BLaER1 treated with 17β-estradiol and CSF1 and Interleukin-3, amounts not matched to agents 10 nM and 100 nM (cell line): Measurements from ENCODE around the gene CUL4A.
"Not testable (repeated sequence)": the region's sequence is repeated elsewhere in the genome, so short reads cannot be mapped to it uniquely, and the experiment has no call there.

ENCODE experiments used
- H3K27ac ChIP-seq, 11 experiments: shearing (Covaris generic); formaldehyde crosslinking; 2 replicates each; pipeline ENCODE4 v1.8.1; 2022
- H3K27me3 ChIP-seq, 11 experiments: shearing (Covaris generic); formaldehyde crosslinking; 2 replicates each; pipeline ENCODE4 v1.8.1; 2022
- H3K36me3 ChIP-seq, 11 experiments: shearing (Covaris generic); formaldehyde crosslinking; 2 replicates each; pipeline ENCODE4 v1.8.1; 2022
- H3K4me1 ChIP-seq, 10 experiments: shearing (Covaris generic); formaldehyde crosslinking; 2 replicates each; pipeline ENCODE4 v1.8.1; 2022
- H3K4me2 ChIP-seq, 11 experiments: shearing (Covaris generic); formaldehyde crosslinking; 2 replicates each; pipeline ENCODE4 v1.8.1; 2022
- H3K4me3 ChIP-seq, 10 experiments: shearing (Covaris generic); formaldehyde crosslinking; 2 replicates each; pipeline ENCODE4 v1.8.1; 2022
- H3K9ac ChIP-seq, 11 experiments: shearing (Covaris generic); formaldehyde crosslinking; 2 replicates each; pipeline ENCODE4 v1.8.1; 2022
- H3K9me3 ChIP-seq, 11 experiments: shearing (Covaris generic); formaldehyde crosslinking; replicated peaks in 1 of 11; 2 replicates each; pipeline ENCODE4 v1.8.1; 2022
- H4K20me1 ChIP-seq, 11 experiments: shearing (Covaris generic); formaldehyde crosslinking; 2 replicates each; pipeline ENCODE4 v1.8.1; 2022
- Cebpa-rat ChIP-seq, 11 experiments: shearing (Covaris generic); IDR thresholded peaks; 2 replicates each; pipeline ENCODE4 v1.8.1; 2022

The CUL4A gene

GRCh38 chr13:113245849-113246796, 36.7 kb downstream of the CUL4A start:
- no peaks in the 10 kb centered on the region for H3K9me3 ChIP-seq
- H3K4me3 ChIP-seq = no peak overlapping the region
- H3K9ac ChIP-seq = no peak overlapping the region
- TF ChIP-seq Cebpa-rat (IDR thresholded peaks at IDR 0.05) = no peak
- peaks cover 0 to 45% (median 12%) of the 10 kb centered on the region in 11 experiments; a peak in 9 of 22 replicates for H4K20me1 ChIP-seq
- no peaks in the 10 kb centered on the region for H3K27me3 ChIP-seq
- H3K4me2 ChIP-seq = no peak overlapping the region
- H3K36me3 ChIP-seq = peaks cover 95 to 100% (median 100%) of the 10 kb centered on the region in 11 experiments
- H3K4me1 ChIP-seq = no peaks in the 10 kb centered on the region
- H3K27ac ChIP-seq = no peak overlapping the region

GRCh38 chr13:113252516-113253095, 43.2 kb downstream of the CUL4A start:
- Histone ChIP-seq H3K4me3 (no peak overlapping the region), H3K36me3 (peaks cover 97 to 100% (median 99%) of the 10 kb centered on the region in 11 experiments), H3K9ac (no peak overlapping the region), H3K9me3 (no peaks in the 10 kb centered on the region), H4K20me1 (peaks cover 0 to 60% (median 18%) of the 10 kb centered on the region in 11 experiments; a peak in 15 of 22 replicates), H3K4me2 (no peak overlapping the region), H3K4me1 (no peaks in the 10 kb centered on the region), H3K27me3 (no peaks in the 10 kb centered on the region), H3K27ac (no peak overlapping the region)
- TF ChIP-seq Cebpa-rat (IDR thresholded peaks at IDR 0.05) = no peak

DNA sequence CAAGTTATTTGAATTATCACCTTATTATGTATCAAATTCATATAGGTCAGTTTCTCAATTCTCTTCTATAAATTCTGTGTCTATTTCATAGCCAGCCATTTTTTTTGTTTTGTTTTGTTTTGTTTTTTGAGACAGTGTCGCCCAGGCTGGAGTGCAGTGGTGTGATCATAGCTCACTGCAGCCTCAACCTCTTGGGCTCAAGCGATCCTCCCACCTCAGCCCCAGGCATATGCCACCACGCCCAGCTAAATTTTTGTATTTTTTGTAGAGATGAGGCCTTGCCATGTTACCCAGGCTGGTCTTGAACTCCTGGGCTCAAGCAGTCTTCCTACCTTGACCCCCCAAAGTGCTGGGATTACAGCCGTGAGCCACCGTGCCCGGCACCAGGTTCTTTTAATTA, 48.5 kb downstream of the CUL4A start:
- not testable (repeated sequence) for H3K27ac ChIP-seq, H3K27me3 ChIP-seq, H3K9ac ChIP-seq, H3K4me3 ChIP-seq, H3K9me3 ChIP-seq
- H3K4me1 ChIP-seq = peaks cover 0 to 16% (median 3%) of the 10 kb centered on the region in 10 experiments; a peak in 9 of 20 replicates
- peaks cover 0 to 35% (median 12%) of the 10 kb centered on the region in 11 experiments; a peak in 13 of 22 replicates for H4K20me1 ChIP-seq
- peak overlapping the region in 1 of 11 experiments; percentile 57; a peak in 3 of 22 replicates for H3K4me2 ChIP-seq
- H3K36me3 ChIP-seq = peaks cover 78 to 100% (median 95%) of the 10 kb centered on the region in 11 experiments

DNA sequence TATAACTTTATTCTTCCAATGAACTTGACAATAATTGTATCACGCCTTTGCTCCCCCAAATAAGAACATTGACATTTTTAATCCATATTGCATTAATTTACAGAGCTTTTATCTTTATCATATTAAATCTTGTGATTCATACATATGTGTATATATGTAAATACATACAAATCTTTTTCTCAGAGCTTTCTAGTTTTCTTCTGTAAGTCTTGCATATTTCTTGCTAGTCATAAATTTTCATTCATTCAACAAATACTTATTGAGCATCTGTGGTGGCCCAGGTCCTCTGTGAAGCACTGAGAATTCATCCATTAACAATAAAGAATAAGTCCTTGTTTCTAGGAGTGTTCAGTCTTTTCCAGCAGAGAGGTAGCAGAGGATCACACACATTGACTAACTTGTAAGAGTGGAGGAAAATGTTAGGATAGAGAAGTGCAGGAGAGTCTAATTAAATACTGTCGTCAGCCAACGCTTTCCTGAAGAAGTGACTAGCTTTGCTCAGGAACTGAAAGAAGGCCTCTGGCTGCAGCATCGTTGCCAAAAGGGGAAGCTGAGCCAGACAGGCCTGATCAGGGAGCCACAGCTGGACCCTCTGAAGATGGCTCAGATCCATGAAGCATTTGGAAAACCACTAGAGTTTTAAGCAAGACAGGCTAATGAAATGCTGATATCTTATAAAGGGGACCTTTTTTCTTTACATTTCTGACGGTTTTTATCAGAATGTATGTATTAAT, 49.1 kb downstream of the CUL4A start:
- H3K4me2 ChIP-seq = peak overlapping the region in 4 of 11 experiments; percentile 18 to 57 (median 24); a peak in 4 of 22 replicates
- H3K4me3 ChIP-seq = no peak overlapping the region
- no peak overlapping the region; a peak in 1 of 22 replicates for H3K9ac ChIP-seq
- H3K4me1 ChIP-seq = peaks cover 0 to 16% (median 4%) of the 10 kb centered on the region in 10 experiments; a peak in 10 of 20 replicates
- no peak for TF ChIP-seq Cebpa-rat (IDR thresholded peaks at IDR 0.05)
- no peaks in the 10 kb centered on the region for H3K9me3 ChIP-seq
- H3K27ac ChIP-seq = no peak overlapping the region
- H3K36me3 ChIP-seq = peaks cover 77 to 100% (median 95%) of the 10 kb centered on the region in 11 experiments
- H4K20me1 ChIP-seq = peaks cover 0 to 38% (median 11%) of the 10 kb centered on the region in 11 experiments; a peak in 12 of 22 replicates
- no peaks in the 10 kb centered on the region for H3K27me3 ChIP-seq

DNA sequence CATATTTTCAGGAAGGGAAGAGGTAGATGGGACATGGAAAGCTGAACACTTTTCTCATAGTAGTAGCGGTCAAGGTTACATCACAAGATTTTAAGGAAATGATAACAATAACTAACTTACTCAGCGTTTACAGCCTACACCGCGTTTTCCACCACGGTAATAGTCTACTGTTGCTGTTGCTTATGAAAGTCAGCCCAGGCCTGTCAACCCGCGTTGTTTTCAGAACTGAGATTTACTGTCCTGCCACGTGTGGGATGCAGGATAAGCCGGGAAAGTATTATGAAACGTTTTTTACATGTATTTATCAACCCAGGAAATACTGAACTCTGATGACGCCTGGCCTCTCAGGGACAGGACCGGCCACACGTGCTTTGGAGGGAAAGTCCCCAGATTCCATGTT, 51.6 kb downstream of the CUL4A start:
- Histone ChIP-seq H4K20me1 (peaks cover 0 to 30% (median 10%) of the 10 kb centered on the region in 11 experiments; a peak in 11 of 22 replicates), H3K36me3 (peaks cover 77 to 100% (median 91%) of the 10 kb centered on the region in 11 experiments), H3K4me2 (no peak overlapping the region), H3K27ac (no peak overlapping the region), H3K4me1 (peaks cover 0 to 16% (median 5%) of the 10 kb centered on the region in 10 experiments; a peak in 11 of 20 replicates), H3K4me3 (no peak overlapping the region), H3K27me3 (no peaks in the 10 kb centered on the region), H3K9ac (no peak overlapping the region), H3K9me3 (no peaks in the 10 kb centered on the region)
- no peak for TF ChIP-seq Cebpa-rat (IDR thresholded peaks at IDR 0.05)

DNA sequence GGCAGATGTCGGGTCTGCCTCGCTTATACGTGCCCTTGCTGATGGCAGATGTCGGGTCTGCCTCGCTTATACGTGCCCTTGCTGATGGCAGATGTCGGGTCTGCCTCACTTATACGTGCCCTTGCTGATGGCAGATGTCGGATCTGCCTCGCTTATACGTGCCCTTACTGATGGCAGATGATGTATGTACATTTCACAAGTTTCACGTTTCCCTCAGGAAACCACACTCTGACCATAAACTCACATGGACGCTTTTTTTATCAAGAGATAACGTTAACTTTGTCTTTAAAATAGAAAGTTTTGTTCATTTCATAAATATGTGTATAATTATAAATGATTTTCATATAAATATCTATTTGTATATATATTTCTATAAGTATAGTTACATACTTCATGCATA, 53.6 kb downstream of the CUL4A start:
- H3K9me3 ChIP-seq, H3K9ac ChIP-seq, H3K4me3 ChIP-seq, H3K27me3 ChIP-seq, H3K4me2 ChIP-seq: not testable (repeated sequence)
- Histone ChIP-seq H3K36me3 (peaks cover 60 to 98% (median 75%) of the 10 kb centered on the region in 11 experiments), H3K4me1 (peaks cover 0 to 13% (median 5%) of the 10 kb centered on the region in 10 experiments; a peak in 11 of 20 replicates), H3K27ac (0 out of 22 replicates have a peak overlapping the region, but pooled peaks of 1 of the 11 experiments have one; percentile 26), H4K20me1 (peaks cover 0 to 34% (median 8%) of the 10 kb centered on the region in 11 experiments; a peak in 10 of 22 replicates)

GRCh38 chr13:113267642-113268405, 58.4 kb downstream of the CUL4A start:
- Histone ChIP-seq H3K27me3 (no peaks in the 10 kb centered on the region), H3K4me3 (no peak overlapping the region), H3K36me3 (peaks cover 19 to 59% (median 33%) of the 10 kb centered on the region in 11 experiments), H3K9ac (no peak overlapping the region), H3K4me1 (peaks cover 4 to 27% (median 16%) of the 10 kb centered on the region in 10 experiments; a peak in 17 of 20 replicates), H3K27ac (no peak overlapping the region), H3K4me2 (no peak overlapping the region), H4K20me1 (peaks cover 0 to 27% (median 6%) of the 10 kb centered on the region in 11 experiments; a peak in 5 of 22 replicates), H3K9me3 (no peaks in the 10 kb centered on the region)
- no peak for TF ChIP-seq Cebpa-rat (IDR thresholded peaks at IDR 0.05)

GRCh38 chr13:113272031-113272430, 62.6 kb downstream of the CUL4A start:
- no peak for TF ChIP-seq Cebpa-rat (IDR thresholded peaks at IDR 0.05)
- Histone ChIP-seq H3K4me2 (peak overlapping the region in 4 of 11 experiments; percentile 68 to 79 (median 75); a peak in 8 of 22 replicates), H3K4me1 (peaks cover 21 to 64% (median 44%) of the 10 kb centered on the region in 10 experiments)

More at GRCh38 chr13:113272031-113272430, 62.6 kb downstream of the CUL4A start:
- Histone ChIP-seq H3K27me3 (no peaks in the 10 kb centered on the region), H3K36me3 (peaks cover 0 to 22% (median 4%) of the 10 kb centered on the region in 11 experiments; a peak in 9 of 22 replicates), H3K27ac (peak overlapping the region in 3 of 11 experiments; percentile 42 to 63 (median 61); a peak in 5 of 22 replicates), H3K4me3 (no peak overlapping the region), H3K9me3 (no peaks in the 10 kb centered on the region), H3K9ac (no peak overlapping the region), H4K20me1 (peaks cover 0 to 25% (median 0%) of the 10 kb centered on the region in 11 experiments; a peak in 3 of 22 replicates)
